Right cardiac atrium (tissue), 5 donors: ENCODE results near the gene SFSWAP. TPM values are rescaled to one million over a fixed set of nuclear protein-coding genes. Genes with fewer than 3 reads are reported as not detected.
A peak's percentile ranks its signal among the peaks of the same experiment; 100 is the strongest.
"Not testable (repeated sequence)": the region's sequence is repeated elsewhere in the genome, so short reads cannot be mapped to it uniquely, and the experiment has no call there.

Experiments used
- ATAC-seq, 2 donors: fragments of 200-7000 bp; cut with Tn5 transposase; one replicate each; pipeline versions ENCODE4 v1.8.0 to v1.9.1; 2020; ENCODE audit warnings: moderate library complexity in 2 of 2, mild to moderate bottlenecking in 1 of 2
- DNase-seq, 3 donors: peaks; one replicate each; pipeline ENCODE4 v3.0.0-alpha.2; 2020
- H3K27ac ChIP-seq: one replicate; pipeline ENCODE4 v1.5.1; 2013; ENCODE audit warnings: mild to moderate bottlenecking, low read length, control low read depth, moderate library complexity
- H3K27me3 ChIP-seq: one replicate; pipeline ENCODE4 v1.6.1; 2013; ENCODE audit not compliant: control insufficient read depth, insufficient read depth
- H3K4me1 ChIP-seq: one replicate; pipeline ENCODE4 v1.6.1; 2013; ENCODE audit warnings: low read length; ENCODE audit not compliant: control insufficient read depth, insufficient read depth
- H3K4me3 ChIP-seq: one replicate; pipeline ENCODE4 v1.5.1; 2013; ENCODE audit warnings: low read length, control low read depth
- H3K9me3 ChIP-seq: one replicate; pipeline ENCODE4 v1.6.1; 2013; ENCODE audit warnings: low read length; ENCODE audit not compliant: control insufficient read depth
- WGBS: extraction: QIAGEN DNeasy Blood & Tissue Kit; methylation state at CpG from one replicate; pipeline ENCODE4 v1.1.7; 2013; 5-methylcytosine and 5-hydroxymethylcytosine counted together
- intact Hi-C, 4 donors: fragments of 100-400 bp; cut with DNase I; formaldehyde crosslinking; loops; one replicate each; pipeline versions ENCODE4 v1.11.0 to v1.14.0; 2022 to 2023
- polyA plus RNA-seq: library from polyadenylated mRNA; stranded (reverse); fragments of 200-250 nt; gene quantifications from one replicate; pipeline ENCODE4 v1.2.3, GENCODE V29; 2013
- total RNA-seq, 4 donors: library from RNA; stranded (reverse); fragmentation: NEBNext Ultra II Directional; extraction: Animal tissue kit (Norgen Biotek cat#: 25700); gene quantifications; one replicate each; pipeline ENCODE4 v1.2.1, GENCODE V29; 2021
- donor health status: healthy with polysubstance abuse.
- donor health status: DM: no; HTN: yes; CAD: no.
- donor health status: DM: no; HTN: no; CAD: no.
- donor health status: DM: no; HTN: yes; CAD: no; lungs with severe emphysema.
- donor health status: DM: yes; HTN: yes; CAD: no.

The SFSWAP gene
- total and polyA plus RNA-seq, 5 donors, result 16.6 to 24.1 (median 22.2) TPM

GRCh38 chr12:131766382-131767107 is 55.7 kb downstream of the SFSWAP start:
- Histone ChIP-seq H3K27ac (no peak overlapping the region), H3K4me3 (no peak overlapping the region), H3K4me1 (no peaks in the 10 kb centered on the region), H3K27me3 (no peaks in the 10 kb centered on the region), H3K9me3 (no peaks in the 10 kb centered on the region)
- intact Hi-C loops, result no loop called here
- ATAC-seq, result no peak
- no peak for DNase-seq
- 94% methylated on average over 15 of the region's 17 CpGs for WGBS

DNA sequence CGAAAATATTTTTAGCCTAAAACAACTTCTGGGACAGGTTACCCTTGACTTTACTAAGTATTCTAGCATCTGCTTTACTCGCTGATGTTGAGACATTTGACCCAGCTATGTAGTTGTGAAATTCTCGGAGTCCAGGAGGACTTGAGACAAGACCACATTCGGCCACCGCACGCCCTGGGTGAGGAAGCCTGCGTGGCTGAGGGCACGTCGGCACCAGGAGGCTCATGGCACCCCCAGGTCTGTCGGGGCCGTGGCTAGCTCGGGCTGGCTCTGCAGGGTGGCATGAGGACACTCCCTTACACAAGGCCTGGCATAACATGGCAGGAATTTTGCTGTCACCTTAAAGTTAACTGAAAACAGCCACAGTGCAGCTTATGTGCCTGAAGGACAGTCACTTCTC is 59.2 kb downstream of the SFSWAP start:
- ATAC-seq, result no peak

GRCh38 chr12:131771965-131772364 is 61.1 kb downstream of the SFSWAP start:
- Histone ChIP-seq H3K9me3 (no peaks in the 10 kb centered on the region), H3K4me3 (no peak overlapping the region), H3K27ac (no peak overlapping the region), H3K27me3 (no peaks in the 10 kb centered on the region), H3K4me1 (no peaks in the 10 kb centered on the region)
- DNase-seq, result no peak
- ATAC-seq, result no peak
- intact Hi-C loops, result no loop called here
- 94% methylated on average over 10 of the region's 10 CpGs for WGBS

More for the DNA sequence above, 59.2 kb downstream of the SFSWAP start:
- Histone ChIP-seq H3K4me1 (no peaks in the 10 kb centered on the region), H3K9me3 (no peaks in the 10 kb centered on the region), H3K4me3 (no peak overlapping the region), H3K27me3 (no peaks in the 10 kb centered on the region), H3K27ac (no peak overlapping the region)
- intact Hi-C loops, result no loop called here
- no peak for DNase-seq
- 94% methylated on average over 12 of the region's 12 CpGs for WGBS

DNA sequence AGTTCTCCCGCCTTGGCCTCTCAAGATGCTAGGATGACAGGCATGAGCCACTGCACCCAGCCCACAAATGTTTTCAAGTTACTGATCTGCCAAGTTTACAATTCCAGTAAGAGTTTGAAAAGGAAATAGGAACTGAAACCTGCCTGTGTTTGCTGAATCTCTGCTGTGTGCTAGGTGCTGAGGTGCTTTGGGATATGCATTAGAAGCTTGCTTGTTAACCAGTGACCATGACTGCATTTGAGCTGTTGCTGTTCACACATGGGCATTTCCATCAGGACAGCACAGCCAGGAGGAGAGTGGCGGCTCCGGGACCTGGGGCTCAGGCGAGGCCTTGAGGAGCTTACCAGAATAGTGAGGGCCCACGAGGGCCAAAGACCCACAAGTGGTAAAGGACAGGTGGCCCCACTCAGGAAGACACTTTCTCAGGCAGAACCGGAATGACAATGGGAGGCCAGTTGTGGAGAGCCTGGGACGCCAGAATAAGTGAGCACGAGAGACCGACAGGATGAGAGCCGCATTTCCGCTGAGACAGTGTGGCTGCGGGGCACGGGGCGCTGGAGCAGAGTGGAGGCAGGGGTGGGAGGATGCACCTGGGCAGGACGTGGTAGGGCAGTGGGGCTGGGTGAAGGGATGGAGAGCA is 62.8 kb downstream of the SFSWAP start:
- peak in 1 of 2 donors; percentile 22 for ATAC-seq
- no peak overlapping the region for H3K27ac ChIP-seq
- intact Hi-C loops, result no loop called here
- 79% methylated on average over 15 of the region's 15 CpGs for WGBS
- no peaks in the 10 kb centered on the region for H3K27me3 ChIP-seq
- no peaks in the 10 kb centered on the region for H3K9me3 ChIP-seq
- no peak overlapping the region for H3K4me3 ChIP-seq
- no peaks in the 10 kb centered on the region for H3K4me1 ChIP-seq
- no peak for DNase-seq

- intact Hi-C loops, result no loop called here
- H3K4me1 ChIP-seq, result no peaks in the 10 kb centered on the region
- H3K9me3 ChIP-seq, result no peaks in the 10 kb centered on the region
- 72% methylated on average over 17 of the region's 17 CpGs for WGBS
- DNase-seq, result no peak
- no peak overlapping the region for H3K4me3 ChIP-seq
- no peak overlapping the region for H3K27ac ChIP-seq
- peak in 1 of 2 donors; percentile 35 for ATAC-seq
- H3K27me3 ChIP-seq, result no peaks in the 10 kb centered on the region
Measured at GRCh38 chr12:131774576-131775391, 63.9 kb downstream of the SFSWAP start.

GRCh38 chr12:131775392-131776236 is 64.7 kb downstream of the SFSWAP start:
- 88% methylated on average over 17 of the region's 17 CpGs for WGBS
- Histone ChIP-seq H3K4me1 (no peaks in the 10 kb centered on the region), H3K27me3 (no peaks in the 10 kb centered on the region), H3K9me3 (no peaks in the 10 kb centered on the region), H3K27ac (no peak overlapping the region), H3K4me3 (no peak overlapping the region)
- intact Hi-C loops, result no loop called here
- no peak for DNase-seq
- ATAC-seq, result no peak

GRCh38 chr12:131776237-131776889 is 65.5 kb downstream of the SFSWAP start:
- WGBS, result 89% methylated on average over 14 of the region's 14 CpGs
- DNase-seq (no peak), ATAC-seq (no peak)
- Histone ChIP-seq H3K4me3 (no peak overlapping the region), H3K27me3 (no peaks in the 10 kb centered on the region), H3K4me1 (no peaks in the 10 kb centered on the region), H3K27ac (no peak overlapping the region), H3K9me3 (no peaks in the 10 kb centered on the region)
- intact Hi-C loops, result no loop called here

- WGBS, result 97% methylated on average over 9 of the region's 9 CpGs
Measured at GRCh38 chr12:131777269-131777668, 66.4 kb downstream of the SFSWAP start.

DNA sequence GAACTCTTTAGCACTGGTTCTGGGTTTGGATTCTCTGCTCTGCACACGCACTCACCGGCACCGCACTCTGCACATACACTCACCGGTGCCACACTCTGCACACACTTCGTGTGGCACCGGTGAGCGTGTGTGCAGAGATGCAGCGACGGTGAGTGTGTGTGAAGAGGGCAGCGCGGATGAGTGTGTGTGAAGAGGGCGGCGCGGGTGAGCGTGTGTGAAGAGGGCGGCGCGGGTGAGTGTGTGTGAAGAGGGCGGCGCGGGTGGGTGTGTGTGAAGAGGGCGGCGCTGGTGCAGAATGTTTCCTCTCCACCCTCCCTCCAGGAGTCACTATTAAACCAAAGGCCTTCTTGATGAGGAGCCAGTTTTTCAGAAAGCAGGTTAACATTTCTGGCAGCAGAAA is 68.1 kb downstream of the SFSWAP start:
- Histone ChIP-seq H3K4me1 (no peaks in the 10 kb centered on the region), H3K4me3 (no peak overlapping the region), H3K27me3 (no peaks in the 10 kb centered on the region), H3K27ac (no peak overlapping the region), H3K9me3 (no peaks in the 10 kb centered on the region)
- intact Hi-C loops, result no loop called here
- DNase-seq (no peak), ATAC-seq (peak; percentile 25 to 40)
- 95% methylated on average over 23 of the region's 23 CpGs for WGBS

More at GRCh38 chr12:131777269-131777668, 66.4 kb downstream of the SFSWAP start:
- H3K27me3 ChIP-seq, intact Hi-C loops, H3K27ac ChIP-seq, DNase-seq, H3K4me3 ChIP-seq, ATAC-seq, H3K9me3 ChIP-seq, H3K4me1 ChIP-seq: not testable (repeated sequence)

- Histone ChIP-seq H3K4me3 (no peak overlapping the region), H3K27ac (no peak overlapping the region), H3K9me3 (no peaks in the 10 kb centered on the region), H3K4me1 (no peaks in the 10 kb centered on the region), H3K27me3 (no peaks in the 10 kb centered on the region)
- intact Hi-C loops, result no loop called here
- no peak for DNase-seq
- WGBS, result 85% methylated on average over 2 of the region's 2 CpGs
- ATAC-seq, result no peak
Measured at GRCh38 chr12:131782061-131782460, 71.2 kb downstream of the SFSWAP start.
